Muscle of leg (tissue), 11 donors: Measurements from ENCODE around the gene SCAMP1. TPM values are rescaled to one million over a fixed set of nuclear protein-coding genes. Genes with fewer than 3 reads are reported as not detected.

Source experiments
- DNase-seq: peaks from one replicate; pipeline ENCODE4 v3.0.0; 2013
- H3K27ac ChIP-seq: one replicate; pipeline ENCODE4 v1.5.1; 2013; ENCODE audit warnings: mild to moderate bottlenecking, low read length, control low read depth
- H3K27me3 ChIP-seq: one replicate; pipeline ENCODE4 v1.6.1; 2013; ENCODE audit warnings: low read length; ENCODE audit not compliant: control insufficient read depth, insufficient read depth
- H3K36me3 ChIP-seq: one replicate; pipeline ENCODE4 v1.6.1; 2013; ENCODE audit warnings: low read length; ENCODE audit not compliant: control insufficient read depth, insufficient read depth
- H3K4me1 ChIP-seq: one replicate; pipeline ENCODE4 v1.6.1; 2013; ENCODE audit warnings: low read length; ENCODE audit not compliant: control insufficient read depth, insufficient read depth
- H3K4me3 ChIP-seq: one replicate; pipeline ENCODE4 v1.5.1; 2013; ENCODE audit warnings: low read length, control low read depth
- H3K9me3 ChIP-seq: replicated peaks from 2 replicates; pipeline ENCODE4 v1.6.1; 2013; ENCODE audit warnings: low read depth, low read length; ENCODE audit not compliant: control insufficient read depth
- WGBS: methylation state at CpG from one replicate; pipeline ENCODE4 v1.1.5; 2013; ENCODE audit warnings: missing lambda C conversion rate; ENCODE audit not compliant: insufficient coverage; 5-methylcytosine and 5-hydroxymethylcytosine counted together
- polyA plus RNA-seq, 8 donors: library from polyadenylated mRNA; unstranded; fragments of 120-200 nt; gene quantifications; one replicate each; pipeline versions ENCODE4 v1.2.1 to v1.2.3, GENCODE V29; 2013; ENCODE audit warnings: inconsistent platforms in 1 of 8, low replicate concordance in 1 of 8; ENCODE audit not compliant: insufficient read length in 8 of 8, insufficient read depth in 1 of 8
- total RNA-seq: library from RNA; stranded (reverse); fragments of 120-200 nt; gene quantifications from one replicate; pipeline ENCODE4 v1.2.4, GENCODE V29; 2013

The SCAMP1 gene
- total and polyA plus RNA-seq, 9 donors: 22.2 to 41.1 (median 30.1) TPM

- H3K36me3 ChIP-seq: no peaks in the 10 kb centered on the region
- H3K4me3 ChIP-seq: no peak overlapping the region
- peak overlapping the region; percentile 85 for H3K27ac ChIP-seq
- no peak for DNase-seq
- H3K9me3 ChIP-seq: no peaks in the 10 kb centered on the region
- 100% methylated on average over 4 of the region's 9 CpGs for WGBS
- H3K4me1 ChIP-seq: peaks cover 56% of the 10 kb centered on the region
- no peaks in the 10 kb centered on the region for H3K27me3 ChIP-seq
Measured at GRCh38 chr5:78519198-78519941, 159.0 kb downstream of the SCAMP1 start.

- DNase-seq: no peak
- Histone ChIP-seq H3K4me3 (no peak overlapping the region), H3K9me3 (no peaks in the 10 kb centered on the region), H3K27me3 (no peaks in the 10 kb centered on the region), H3K4me1 (peaks cover 52% of the 10 kb centered on the region), H3K27ac (no peak overlapping the region), H3K36me3 (no peaks in the 10 kb centered on the region)
- WGBS: no CpG with 5 or more reads among the region's 2 CpGs
Measured at GRCh38 chr5:78521455-78521854, 161.0 kb downstream of the SCAMP1 start.

GRCh38 chr5:78522476-78523260, 162.3 kb downstream of the SCAMP1 start:
- Histone ChIP-seq H3K9me3 (no peaks in the 10 kb centered on the region), H3K27me3 (no peaks in the 10 kb centered on the region), H3K4me3 (no peak overlapping the region), H3K4me1 (peaks cover 50% of the 10 kb centered on the region), H3K36me3 (no peaks in the 10 kb centered on the region), H3K27ac (peak overlapping the region; percentile 95)
- 25% methylated on average over 2 of the region's 9 CpGs for WGBS
- peak; percentile 66 for DNase-seq

- DNase-seq: peak; percentile 95
- no peak overlapping the region for H3K4me3 ChIP-seq
- no peaks in the 10 kb centered on the region for H3K36me3 ChIP-seq
- 19% methylated on average over 7 of the region's 15 CpGs for WGBS
- H3K9me3 ChIP-seq: no peaks in the 10 kb centered on the region
- peaks cover 47% of the 10 kb centered on the region for H3K4me1 ChIP-seq
- no peaks in the 10 kb centered on the region for H3K27me3 ChIP-seq
- H3K27ac ChIP-seq: peak overlapping the region; percentile 95
Measured at GRCh38 chr5:78523314-78524193, 163.1 kb downstream of the SCAMP1 start.

- Histone ChIP-seq H3K36me3 (no peaks in the 10 kb centered on the region), H3K9me3 (no peaks in the 10 kb centered on the region), H3K27me3 (no peaks in the 10 kb centered on the region), H3K4me3 (no peak overlapping the region), H3K27ac (peak overlapping the region; percentile 6), H3K4me1 (peaks cover 31% of the 10 kb centered on the region)
- WGBS: 95% methylated on average over 5 of the region's 7 CpGs
- no peak for DNase-seq
Measured at GRCh38 chr5:78526049-78526525, 165.7 kb downstream of the SCAMP1 start.

GRCh38 chr5:78527054-78527859, 166.8 kb downstream of the SCAMP1 start:
- Histone ChIP-seq H3K4me1 (peaks cover 31% of the 10 kb centered on the region), H3K27me3 (no peaks in the 10 kb centered on the region), H3K9me3 (no peaks in the 10 kb centered on the region), H3K4me3 (no peak overlapping the region), H3K36me3 (peaks cover 4% of the 10 kb centered on the region), H3K27ac (peak overlapping the region; percentile 89)
- peak; percentile 98 for DNase-seq
- WGBS: 0% methylated on average over 2 of the region's 9 CpGs

- WGBS: 77% methylated on average over 1 of the region's 3 CpGs
Measured at GRCh38 chr5:78527925-78528324, 167.5 kb downstream of the SCAMP1 start.

More at GRCh38 chr5:78527925-78528324, 167.5 kb downstream of the SCAMP1 start:
- Histone ChIP-seq H3K4me1 (peaks cover 29% of the 10 kb centered on the region), H3K27me3 (no peaks in the 10 kb centered on the region), H3K9me3 (no peaks in the 10 kb centered on the region), H3K36me3 (peaks cover 4% of the 10 kb centered on the region), H3K27ac (peak overlapping the region; percentile 89), H3K4me3 (no peak overlapping the region)
- DNase-seq: no peak
